Stimulated activated CD8-positive, alpha-beta memory T cell treated with anti-CD3 and anti-CD28 coated beads, Interleukin-7, amount 100 ng/mL, for 48 hours (primary cell): Measurements from ENCODE around the gene TCP1.
"Not testable (repeated sequence)": the region's sequence is repeated elsewhere in the genome, so short reads cannot be mapped to it uniquely, and the experiment has no call there.

Experiments
- DNase-seq, 2 donors: peaks; one replicate each; pipeline ENCODE4 v3.0.0-alpha.2; 2020; ENCODE audit warnings: low read depth in 1 of 2; ENCODE audit errors: extremely low read depth in 1 of 2

The TCP1 gene

DNA sequence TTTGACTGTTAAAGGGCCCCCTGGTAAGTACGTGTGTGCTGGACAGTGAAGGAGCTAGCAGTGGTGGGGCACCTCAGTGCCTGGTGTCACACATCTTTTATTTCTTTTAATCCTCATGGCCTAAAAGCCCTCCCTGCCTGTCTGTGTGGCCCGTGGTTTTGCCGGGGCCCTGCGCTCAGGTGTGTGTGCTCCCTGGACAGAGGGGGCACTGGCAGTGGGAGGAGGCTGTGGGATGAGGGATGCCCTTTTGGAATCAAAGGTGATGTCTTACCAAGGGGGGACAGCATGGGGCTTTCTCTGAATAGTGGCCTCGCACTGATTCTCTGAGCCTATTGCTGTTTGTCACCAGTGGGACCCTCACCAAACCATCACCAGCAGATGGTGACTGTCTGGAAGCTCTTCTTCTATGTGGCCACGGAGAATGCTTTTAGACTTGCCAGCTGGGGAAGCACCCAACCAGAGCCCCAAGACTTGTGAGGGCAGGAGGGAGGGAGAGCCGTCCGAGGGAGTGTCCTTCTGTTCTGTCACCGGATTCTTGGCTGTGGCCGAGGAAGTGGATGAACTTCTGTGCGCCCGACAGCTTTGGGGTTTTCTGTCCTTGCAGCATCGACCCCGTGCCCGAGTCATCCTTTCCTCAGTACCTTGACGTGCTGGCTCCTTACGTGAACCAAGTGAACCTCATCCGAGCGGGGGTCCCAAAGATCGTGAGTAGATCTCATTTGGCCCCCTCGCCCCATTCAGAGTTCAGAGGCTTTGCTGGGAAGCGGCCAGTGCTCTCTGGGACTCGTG is 28.7 kb upstream of the TCP1 start:
- DNase-seq = no peak

DNA sequence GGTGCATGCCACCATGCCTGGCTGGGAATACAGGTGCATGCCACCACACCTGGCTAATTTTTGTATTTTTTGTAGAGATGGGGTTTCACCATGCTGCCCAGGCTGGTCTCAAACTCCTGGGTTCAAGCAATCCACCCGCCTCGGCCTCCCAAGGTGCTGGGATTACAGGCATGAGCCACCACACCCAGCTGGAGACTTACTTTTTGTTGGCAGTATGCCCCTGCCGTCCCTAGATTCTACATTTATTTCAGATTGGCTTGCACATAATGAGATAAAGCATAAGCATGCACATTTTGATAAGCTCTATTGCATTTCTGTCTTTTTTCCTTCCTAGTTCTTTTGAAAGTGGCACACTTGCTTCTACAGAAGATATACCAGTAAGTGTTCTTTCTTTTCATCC is 27.4 kb upstream of the TCP1 start:
- DNase-seq = not testable (repeated sequence)

DNA sequence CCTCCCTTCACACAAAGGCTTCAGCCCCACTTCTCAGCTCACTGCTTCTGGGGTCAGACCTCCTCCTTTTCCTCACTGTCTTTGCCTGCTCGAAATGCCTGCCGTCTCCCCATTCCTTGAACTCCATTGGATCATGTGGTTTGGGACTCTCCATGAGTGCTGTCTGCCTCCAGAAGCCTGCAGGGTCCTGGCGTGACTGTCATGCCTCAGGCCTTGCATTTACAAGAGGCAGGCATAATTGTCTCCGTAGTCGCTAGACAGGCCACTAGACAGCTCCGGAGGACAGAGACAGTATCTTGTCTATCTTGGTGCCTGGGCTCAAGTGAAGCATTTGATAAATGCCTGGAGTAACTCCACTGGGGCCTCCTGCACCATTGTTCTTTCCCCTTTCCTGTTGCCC is 26.0 kb upstream of the TCP1 start:
- no peak for DNase-seq

DNA sequence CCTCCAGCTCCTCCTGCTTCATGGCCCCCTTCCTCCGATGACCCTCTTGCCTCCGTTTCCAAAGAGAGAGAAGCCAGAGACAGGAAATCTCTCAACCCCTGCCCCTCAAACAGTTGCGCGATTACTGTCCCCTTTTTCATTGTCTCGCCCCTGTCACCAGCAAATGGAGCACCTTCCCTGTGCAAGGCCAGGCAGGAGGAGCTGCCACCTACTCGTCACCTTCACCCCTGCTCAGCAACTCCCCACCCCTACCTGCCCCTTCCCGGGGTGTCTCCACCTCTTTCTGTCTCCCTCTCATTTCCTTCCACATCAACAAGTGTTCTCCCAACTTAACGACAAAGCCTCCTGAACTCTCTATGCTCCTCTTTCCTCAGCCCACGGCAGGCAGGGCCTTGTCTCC is 24.4 kb upstream of the TCP1 start:
- no peak for DNase-seq

DNA sequence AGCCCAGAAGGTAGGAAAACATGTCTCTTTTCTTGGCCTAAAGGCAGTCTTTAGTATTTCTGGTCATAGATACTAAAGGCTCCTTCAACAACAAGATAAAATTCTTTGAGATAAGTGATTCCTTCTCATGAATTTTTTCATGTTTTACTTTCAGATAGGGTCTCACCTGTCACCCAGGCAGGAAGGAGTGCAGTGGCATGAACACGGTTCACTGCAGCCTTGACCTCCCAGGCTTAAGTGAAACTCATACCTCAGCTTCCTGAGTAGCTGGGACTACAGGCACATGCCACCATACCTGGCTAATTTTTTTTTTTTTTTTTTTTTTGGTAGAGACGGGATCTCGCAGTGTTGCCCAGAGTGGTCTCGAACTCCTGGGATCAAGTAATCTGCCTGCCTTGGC is 19.7 kb upstream of the TCP1 start:
- DNase-seq = no peak

DNA sequence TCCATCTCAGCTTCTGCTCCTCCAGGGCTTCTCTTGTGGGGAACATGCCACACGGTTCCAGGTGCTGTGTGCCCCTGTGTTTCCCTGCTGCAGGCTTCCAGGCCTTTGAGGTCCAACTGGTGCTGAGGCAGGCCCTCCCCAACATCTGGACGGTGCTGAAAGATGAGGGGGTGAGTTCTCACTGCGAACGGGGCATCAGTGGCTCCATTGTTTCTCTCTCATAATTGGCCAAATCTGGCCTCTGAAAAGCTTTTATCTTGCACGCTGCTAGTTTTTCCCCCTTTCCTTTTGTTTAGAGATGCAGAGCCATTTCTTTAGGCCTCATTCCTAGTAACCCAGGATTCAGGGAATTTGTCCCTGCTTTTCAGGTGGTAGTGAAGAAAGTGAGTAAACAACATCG is 19.2 kb upstream of the TCP1 start:
- DNase-seq = no peak

DNA sequence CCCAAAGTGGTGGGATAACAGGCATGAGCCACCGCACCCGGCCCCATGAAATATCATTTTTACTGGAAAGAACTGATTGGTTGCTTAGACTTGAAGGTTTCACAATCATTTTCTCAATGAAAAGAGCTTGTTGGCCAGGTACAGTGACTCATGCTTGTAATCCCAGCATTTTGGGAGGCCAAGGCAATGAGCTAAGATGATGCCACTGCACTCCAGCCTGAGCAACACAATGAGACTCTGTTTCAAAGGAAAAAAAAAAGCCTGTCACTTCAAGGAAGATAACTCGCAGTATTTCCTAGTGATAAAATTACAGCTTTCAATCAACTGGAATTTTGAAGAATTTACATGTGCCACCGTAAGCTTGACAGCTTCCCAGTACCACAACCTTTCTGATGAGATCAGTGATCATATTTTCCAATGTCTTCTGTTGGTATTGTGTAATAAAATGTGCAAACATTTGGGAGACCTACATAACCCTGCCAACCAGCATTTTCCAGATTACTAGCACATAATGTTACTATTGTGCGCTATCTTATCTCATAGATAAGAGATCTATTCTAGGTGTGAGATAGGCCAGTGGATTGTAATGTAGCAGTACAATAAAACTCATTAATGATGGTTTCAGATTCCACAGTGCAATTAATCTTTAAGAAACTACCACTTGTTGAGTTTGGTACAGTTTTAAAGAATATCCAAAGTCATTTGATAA is 17.9 kb upstream of the TCP1 start:
- DNase-seq = no peak

DNA sequence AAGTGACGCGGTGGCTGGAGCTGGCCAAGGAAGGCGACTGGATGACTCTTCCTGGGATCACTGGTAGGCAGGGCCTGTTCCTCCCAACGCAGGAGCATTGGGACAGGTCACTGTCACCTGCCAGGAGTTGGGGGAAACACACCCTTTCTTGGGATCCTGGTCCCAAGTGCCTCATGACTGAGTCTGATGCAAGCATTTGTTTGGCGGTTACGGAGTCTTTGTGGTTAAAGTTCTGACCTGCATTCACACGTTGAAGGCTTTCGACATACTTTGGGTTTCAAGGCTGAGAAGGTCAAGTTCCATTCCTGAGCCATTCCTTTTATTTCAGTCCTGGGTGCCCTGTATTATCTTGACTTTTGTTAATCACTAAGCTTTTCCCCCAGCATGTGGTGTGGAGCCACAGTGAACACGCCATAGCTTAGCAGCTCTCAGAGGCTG is 16.6 kb upstream of the TCP1 start:
- DNase-seq = no peak

DNA sequence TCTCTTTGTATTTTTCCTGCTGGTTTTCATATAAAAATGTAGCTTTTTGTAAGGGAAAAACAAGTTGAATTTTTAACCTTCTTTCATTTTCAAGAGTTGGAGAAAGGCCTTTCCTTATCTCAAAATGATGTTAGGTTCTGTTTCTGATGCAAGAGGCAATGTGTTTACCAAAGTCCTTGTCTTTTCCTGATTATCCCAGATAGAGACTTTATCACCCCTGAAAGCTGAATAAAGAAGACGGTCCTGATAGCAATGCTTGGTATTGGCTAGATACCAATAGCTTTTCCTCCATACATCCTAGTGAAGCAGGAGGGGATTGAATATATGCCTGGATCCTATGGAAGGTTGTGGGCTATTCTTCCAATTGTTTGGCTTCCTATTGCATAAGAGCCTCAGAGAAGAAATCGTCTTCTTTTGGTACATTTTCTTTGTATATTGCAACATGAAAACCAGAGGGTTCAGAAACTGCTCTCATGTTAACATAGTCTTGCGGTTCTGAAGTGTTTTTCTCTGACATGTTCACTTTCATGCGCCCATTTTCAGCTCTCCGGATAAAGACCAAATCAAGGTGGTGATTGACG is 16.1 kb upstream of the TCP1 start:
- no peak for DNase-seq

DNA sequence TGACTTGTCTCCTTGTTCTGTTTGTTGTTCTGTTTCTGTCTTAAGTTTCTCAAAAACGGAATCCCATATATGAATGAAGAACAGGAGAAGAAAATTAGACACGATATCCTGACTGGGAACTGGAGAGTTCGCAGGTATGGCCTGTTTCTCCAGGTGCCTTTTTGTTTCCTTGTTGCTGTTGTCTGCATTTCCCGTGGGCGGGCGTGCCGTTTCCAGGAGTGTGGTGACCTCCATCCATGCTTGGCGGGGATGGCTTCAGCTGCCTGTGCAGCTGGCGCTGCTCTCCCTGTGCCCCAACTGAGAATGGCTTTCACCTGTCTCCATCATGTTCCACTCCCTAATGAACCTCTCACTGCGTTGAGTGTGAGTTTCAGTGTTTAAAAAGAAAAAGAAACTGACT is 15.1 kb upstream of the TCP1 start:
- DNase-seq = no peak

DNA sequence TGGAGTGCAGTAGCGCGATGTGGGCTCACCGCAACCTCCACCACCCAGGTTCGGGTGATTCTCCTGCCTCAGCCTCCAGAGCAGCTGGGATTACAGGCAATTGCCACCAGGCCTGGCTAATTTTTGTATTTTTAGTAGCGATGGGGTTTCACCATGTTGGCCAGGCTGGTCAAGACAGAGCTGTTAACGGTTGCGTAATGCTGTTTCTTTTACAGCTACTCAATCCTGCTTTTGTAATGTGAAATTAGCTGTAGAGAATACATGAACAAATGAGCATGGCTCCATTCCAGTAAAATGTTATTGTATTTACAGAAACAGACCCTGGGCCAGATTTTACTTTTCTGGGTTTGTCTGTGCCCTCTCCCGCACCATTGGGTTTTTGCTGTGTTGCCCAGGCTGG is 12.5 kb upstream of the TCP1 start:
- DNase-seq = no peak

DNA sequence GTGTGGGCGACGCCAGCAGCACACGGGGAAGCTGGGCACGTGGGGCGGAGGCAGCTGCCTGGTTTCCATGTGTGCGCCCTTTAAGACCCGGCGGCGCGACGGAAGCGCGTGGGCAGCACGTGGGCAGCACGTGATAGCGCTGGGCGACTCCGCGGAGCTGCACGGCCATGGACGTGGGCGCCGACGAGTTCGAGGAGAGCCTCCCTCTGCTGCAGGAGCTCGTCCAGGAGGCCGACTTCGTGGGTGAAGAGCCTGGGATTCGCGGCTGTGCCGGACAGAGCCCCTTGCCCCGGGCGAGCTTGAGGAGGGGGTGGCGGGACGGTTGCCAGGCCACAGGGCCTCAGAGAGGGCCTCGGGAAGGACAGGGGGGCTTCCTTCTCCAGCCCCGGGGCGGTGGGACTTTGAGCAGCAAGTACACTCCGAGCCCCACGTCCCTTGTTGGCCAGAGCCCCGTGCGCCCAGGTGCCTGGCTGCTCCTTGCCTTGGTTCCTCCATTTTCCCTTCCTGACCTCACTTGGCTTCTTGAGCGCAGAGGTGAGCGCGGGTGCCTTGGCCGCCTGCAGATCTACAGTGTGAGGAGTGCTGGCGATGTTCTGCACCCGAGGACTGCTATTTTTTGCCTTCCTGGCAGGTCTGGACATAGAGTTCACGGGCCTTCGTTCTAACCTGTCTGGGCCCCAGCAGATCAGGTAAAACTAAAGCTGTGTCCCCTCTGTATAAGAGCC is 10.9 kb upstream of the TCP1 start, which contains the start of gene PNLDC1:
Gene PNLDC1 (plus strand): TSS at position 136 of the 725 bp plus-strand sequence. CDS start 32 bp downstream, at position 168.
- no peak for DNase-seq

DNA sequence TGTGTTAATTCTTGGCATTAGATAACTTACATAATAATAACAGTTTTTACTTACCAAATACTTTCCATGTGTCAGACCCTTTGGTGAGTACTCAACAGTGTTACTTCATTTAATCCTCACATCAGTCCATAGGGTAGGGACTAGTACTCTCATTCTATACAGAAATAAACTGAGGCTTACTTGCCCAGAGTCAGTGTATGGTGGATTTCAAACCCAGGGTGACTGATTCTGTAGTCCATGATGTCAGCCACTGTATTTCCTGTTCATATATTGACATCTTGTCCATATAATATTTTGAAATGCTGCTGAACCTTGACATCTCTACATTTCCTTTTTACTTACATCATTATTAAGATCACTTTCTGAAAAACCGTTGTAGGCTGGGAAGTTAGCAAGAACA is 8.2 kb upstream of the TCP1 start:
- DNase-seq = no peak

DNA sequence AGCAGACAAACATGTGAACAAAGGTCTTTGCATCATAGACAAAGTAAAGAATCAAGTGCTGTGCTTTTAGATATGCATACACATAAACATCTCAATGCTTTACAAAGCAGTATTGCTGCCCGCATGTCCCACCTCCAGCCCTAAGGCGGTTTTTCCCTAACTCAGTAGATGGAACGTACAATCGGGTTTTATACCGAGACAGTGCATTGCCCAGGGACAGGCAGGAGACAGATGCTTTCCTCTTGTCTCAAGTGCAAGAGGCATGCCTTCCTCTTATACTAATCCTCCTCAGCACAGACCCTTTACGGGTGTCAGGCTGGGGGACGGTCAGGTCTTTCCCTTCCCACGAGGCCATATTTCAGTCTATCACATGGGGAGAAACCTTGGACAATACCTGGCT is 5.6 kb upstream of the TCP1 start:
- not testable (repeated sequence) for DNase-seq

DNA sequence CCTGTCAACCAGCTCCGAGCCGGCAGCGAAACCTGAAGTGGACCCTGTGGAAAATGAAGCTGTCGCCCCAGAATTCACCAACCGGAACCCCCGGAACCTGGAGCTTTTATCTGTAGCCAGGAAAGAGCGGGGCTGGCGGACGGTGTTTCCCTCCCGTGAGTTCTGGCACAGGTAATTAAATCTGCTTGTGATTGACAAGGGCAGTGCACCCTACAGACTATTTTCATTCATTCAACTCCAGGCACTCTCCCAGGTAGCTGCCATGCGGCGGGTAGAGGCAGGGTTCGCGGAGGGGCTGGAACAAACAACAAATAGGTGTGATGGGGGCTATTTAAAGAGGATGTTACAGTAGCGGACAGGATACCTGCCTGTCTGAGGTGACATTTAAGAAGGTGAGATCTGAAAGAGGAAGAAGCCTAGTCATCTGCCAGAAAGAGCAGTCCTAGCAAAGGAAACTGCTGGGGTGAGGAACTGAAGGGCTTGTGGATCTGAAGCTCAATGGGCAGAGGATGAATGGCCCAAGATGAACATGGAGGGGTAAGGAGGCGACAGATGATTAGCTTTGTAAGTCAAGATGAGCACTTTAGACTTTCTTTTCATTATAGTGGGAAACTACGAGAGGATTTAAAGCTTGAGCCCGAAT is 1.7 kb upstream of the TCP1 start:
- DNase-seq = no peak

DNA sequence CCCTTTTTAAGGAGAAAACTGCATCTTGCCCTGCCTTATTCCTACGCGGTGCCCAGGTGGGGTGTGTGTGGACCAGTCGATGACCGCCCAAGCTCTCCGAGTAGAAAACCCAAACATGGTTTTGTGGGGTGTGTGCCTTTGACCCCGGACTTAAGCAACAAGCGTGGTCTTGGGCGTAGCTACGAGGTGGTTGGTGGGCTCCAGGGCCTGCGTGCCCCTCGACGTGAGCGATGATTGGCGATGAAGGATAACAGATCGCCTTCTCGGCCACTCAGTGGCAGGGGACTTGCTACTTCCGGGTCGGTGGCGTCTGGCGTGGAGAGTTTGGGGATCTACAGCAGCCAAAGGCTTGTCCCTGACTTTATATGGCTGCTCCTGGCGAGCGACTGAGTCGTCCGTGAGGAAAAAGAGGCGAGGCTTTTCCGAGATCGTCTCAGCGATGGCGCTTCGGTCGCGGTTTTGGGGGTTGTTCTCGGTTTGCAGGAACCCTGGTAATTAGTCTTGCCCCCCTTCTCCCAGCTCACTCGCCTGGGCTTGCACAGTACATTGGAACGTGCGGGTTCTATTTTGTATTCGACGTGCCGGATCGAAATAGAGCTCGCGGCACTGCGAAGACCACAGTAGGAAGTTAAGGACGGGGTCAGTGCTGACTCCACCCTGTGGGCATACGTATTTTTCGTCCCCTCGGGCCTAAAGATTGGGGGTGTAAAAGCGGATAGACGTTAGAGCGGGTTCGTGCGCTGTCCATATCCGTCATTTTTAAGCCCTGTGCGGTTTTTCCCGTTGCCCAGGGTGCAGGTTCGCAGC is 950 bp upstream of the TCP1 start, which contains the start of gene MRPL18:
Gene MRPL18 (plus strand): TSS at position 319 of the 807 bp plus-strand sequence. CDS start 121 bp downstream, at position 440.
- peak; percentile 71 to 93 for DNase-seq

DNA sequence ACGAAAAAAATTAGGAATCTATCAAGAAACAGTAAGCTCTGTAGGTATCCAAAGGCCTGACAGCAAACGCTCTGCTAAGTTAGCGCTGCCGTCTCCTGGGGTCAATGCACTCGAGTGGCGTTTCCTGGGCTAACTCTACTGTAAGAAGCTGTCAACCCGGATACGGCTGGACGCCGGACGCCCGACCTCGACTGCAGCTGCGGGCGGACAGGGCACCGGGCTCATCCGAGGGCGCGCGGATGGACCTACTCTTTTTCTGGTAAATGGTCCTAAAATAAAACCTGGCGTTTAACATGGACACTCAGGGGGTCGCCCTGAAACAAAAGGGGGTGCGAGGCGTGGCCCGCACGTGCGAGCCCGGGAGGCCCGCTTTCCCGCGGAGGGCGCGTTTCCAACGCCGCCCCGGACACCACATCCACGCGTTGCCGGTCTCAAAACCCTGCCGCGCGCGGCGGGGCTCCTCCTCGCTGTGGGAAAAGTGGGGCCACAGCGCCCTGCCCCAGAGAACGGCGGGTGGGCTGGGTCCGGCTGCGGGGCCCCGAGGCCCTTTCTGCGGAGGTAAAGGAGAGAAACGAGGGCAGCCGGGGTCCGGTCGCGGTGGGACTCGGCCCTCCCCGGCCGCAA is 537 bp downstream of the TCP1 start:
- no peak for DNase-seq

DNA sequence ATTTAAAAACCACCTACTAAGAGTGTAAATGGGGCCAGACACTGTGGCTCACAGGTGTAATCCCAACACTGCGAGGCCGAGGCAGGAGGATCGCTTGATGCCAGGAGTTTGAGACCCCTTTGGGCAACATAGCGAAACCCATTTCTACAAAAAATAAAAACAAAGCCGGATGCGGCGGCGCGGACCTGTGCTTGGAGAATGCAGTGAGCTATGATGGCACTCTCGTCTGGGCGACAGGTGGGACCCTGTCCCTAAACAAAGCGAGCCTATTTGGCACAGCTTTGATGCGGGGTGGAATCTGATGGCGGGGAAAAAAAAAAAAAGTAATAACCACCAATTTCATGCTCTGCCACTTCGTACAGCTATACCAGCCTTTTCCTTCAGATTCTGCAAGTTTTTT is 1.1 kb downstream of the TCP1 start:
- DNase-seq = no peak

DNA sequence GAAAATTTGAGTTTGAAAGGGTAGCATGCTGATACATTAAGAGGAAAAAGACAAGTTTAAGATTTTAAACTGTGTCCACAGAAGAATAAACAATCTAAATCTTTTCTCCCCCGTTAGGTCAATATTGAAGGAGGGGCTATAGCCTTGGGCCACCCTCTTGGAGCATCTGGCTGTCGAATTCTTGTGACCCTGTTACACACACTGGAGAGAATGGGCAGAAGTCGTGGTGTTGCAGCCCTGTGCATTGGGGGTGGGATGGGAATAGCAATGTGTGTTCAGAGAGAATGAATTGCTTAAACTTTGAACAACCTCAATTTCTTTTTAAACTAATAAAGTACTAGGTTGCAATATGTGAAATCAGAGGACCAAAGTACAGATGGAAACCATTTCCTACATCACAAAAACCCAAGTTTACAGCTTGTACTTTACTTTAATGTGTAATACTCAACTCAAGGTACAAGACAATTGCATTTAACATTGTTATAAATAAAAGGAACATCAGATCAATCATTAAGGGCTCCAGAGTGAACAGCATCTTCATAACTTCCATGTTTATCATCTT is 10.8 kb downstream of the TCP1 start:
- DNase-seq = no peak
